HEK293 (cell line): Measurements from ENCODE around the gene TES.

Experiments
- GFI1B ChIP-seq: fragments of 450-650 bp; formaldehyde crosslinking; IDR thresholded peaks from 2 replicates; pipeline ENCODE4 v1.5.1; 2016; ENCODE audit warnings: missing biosample characterization, missing genetic modification characterization
- GLIS2 ChIP-seq: fragments of 450-650 bp; formaldehyde crosslinking; IDR thresholded peaks from 2 replicates; pipeline ENCODE4 v1.5.1; 2016; ENCODE audit warnings: missing biosample characterization, missing genetic modification characterization
- HOXA7 ChIP-seq: sonication (generic); formaldehyde crosslinking; IDR thresholded peaks from 2 replicates; pipeline ENCODE4 v1.8.1; 2022; ENCODE audit warnings: missing genetic modification reagents, borderline replicate concordance
- IKZF3 ChIP-seq: fragments of 450-650 bp; IDR thresholded peaks from 2 replicates; pipeline ENCODE4 v1.5.0; 2018; ENCODE audit warnings: missing biosample characterization, mild to moderate bottlenecking, missing genetic modification characterization, moderate library complexity
- PRDM10 ChIP-seq: fragments of 450-650 bp; formaldehyde crosslinking; IDR thresholded peaks from 2 replicates; pipeline ENCODE4 v1.5.1; 2016; ENCODE audit warnings: missing biosample characterization, missing genetic modification characterization
- PRDM6 ChIP-seq: fragments of 450-650 bp; formaldehyde crosslinking; IDR thresholded peaks from 2 replicates; pipeline ENCODE4 v1.5.1; 2017; ENCODE audit warnings: missing biosample characterization, missing genetic modification characterization
- ZEB2 ChIP-seq: fragments of 450-650 bp; formaldehyde crosslinking; IDR thresholded peaks from 2 replicates; pipeline ENCODE4 v1.5.1; 2016; ENCODE audit warnings: missing biosample characterization, missing genetic modification characterization
- ZNF138 ChIP-seq: fragments of 450-650 bp; formaldehyde crosslinking; IDR thresholded peaks from 2 replicates; pipeline ENCODE4 v1.5.1; 2016; ENCODE audit warnings: missing biosample characterization, missing genetic modification characterization, borderline replicate concordance
- ZNF157 ChIP-seq: fragments of 450-650 bp; formaldehyde crosslinking; IDR thresholded peaks from 2 replicates; pipeline ENCODE4 v1.5.1; 2016; ENCODE audit warnings: missing biosample characterization, missing genetic modification characterization
- ZNF16 ChIP-seq: fragments of 450-650 bp; formaldehyde crosslinking; IDR thresholded peaks from 2 replicates; pipeline ENCODE4 v1.5.1; 2016; ENCODE audit warnings: low read depth, missing biosample characterization, missing genetic modification characterization
- ZNF169 ChIP-seq: fragments of 450-650 bp; formaldehyde crosslinking; IDR thresholded peaks from 2 replicates; pipeline ENCODE4 v1.5.1; 2016; ENCODE audit warnings: missing biosample characterization, missing genetic modification characterization
- ZNF2 ChIP-seq: fragments of 450-650 bp; formaldehyde crosslinking; IDR thresholded peaks from 2 replicates; pipeline ENCODE4 v1.5.1; 2016; ENCODE audit warnings: missing biosample characterization, missing genetic modification characterization
- ZNF274 ChIP-seq, 2 experiments: fragments of 200-500 bp in 1 of 2; fragments of 450-650 bp in 1 of 2; sonication (Bioruptor generic) in 1 of 2; formaldehyde crosslinking in 1 of 2; IDR thresholded peaks; 2 replicates each; pipeline versions ENCODE4 v1.5.1 to v1.6.1; 2014 to 2016; ENCODE audit warnings: borderline replicate concordance in 1 of 2, inconsistent platforms in 1 of 2, low read length in 1 of 2, missing biosample characterization in 1 of 2, missing genetic modification characterization in 1 of 2
- ZNF394 ChIP-seq: fragments of 450-650 bp; formaldehyde crosslinking; IDR thresholded peaks from 2 replicates; pipeline ENCODE4 v1.5.1; 2016; ENCODE audit warnings: missing biosample characterization, missing genetic modification characterization, mild to moderate bottlenecking, moderate library complexity, borderline replicate concordance
- ZNF404 ChIP-seq: fragments of 450-650 bp; formaldehyde crosslinking; IDR thresholded peaks from 2 replicates; pipeline ENCODE4 v1.5.1; 2017; ENCODE audit warnings: missing biosample characterization, missing genetic modification characterization
- ZNF433 ChIP-seq: fragments of 450-650 bp; formaldehyde crosslinking; IDR thresholded peaks from 2 replicates; pipeline ENCODE4 v1.5.1; 2016; ENCODE audit warnings: missing biosample characterization, missing genetic modification characterization, low read depth
- ZNF473 ChIP-seq: fragments of 450-650 bp; formaldehyde crosslinking; IDR thresholded peaks from 2 replicates; pipeline ENCODE4 v1.5.1; 2017; ENCODE audit warnings: missing biosample characterization, missing genetic modification characterization
- ZNF530 ChIP-seq: fragments of 450-650 bp; formaldehyde crosslinking; IDR thresholded peaks from 2 replicates; pipeline ENCODE4 v1.5.1; 2016; ENCODE audit warnings: low read depth, missing biosample characterization, missing genetic modification characterization
- ZNF544 ChIP-seq: fragments of 450-650 bp; formaldehyde crosslinking; IDR thresholded peaks from 2 replicates; pipeline ENCODE4 v1.5.0; 2017; ENCODE audit warnings: missing biosample characterization, missing genetic modification characterization
- ZNF639 ChIP-seq: fragments of 450-650 bp; formaldehyde crosslinking; IDR thresholded peaks from 2 replicates; pipeline ENCODE4 v1.5.1; 2016; ENCODE audit warnings: missing biosample characterization, missing genetic modification characterization
- ZNF645 ChIP-seq: fragments of 450-650 bp; formaldehyde crosslinking; IDR thresholded peaks from 2 replicates; pipeline ENCODE4; 2016; ENCODE audit warnings: missing biosample characterization, missing genetic modification characterization
- ZNF654 ChIP-seq: fragments of 450-650 bp; formaldehyde crosslinking; IDR thresholded peaks from 2 replicates; pipeline ENCODE4 v1.5.1; 2016; ENCODE audit warnings: low read depth, missing biosample characterization, missing genetic modification characterization
- ZNF658 ChIP-seq: fragments of 450-650 bp; formaldehyde crosslinking; IDR thresholded peaks from 2 replicates; pipeline ENCODE4; 2016; ENCODE audit warnings: missing biosample characterization, missing genetic modification characterization
- ZNF707 ChIP-seq: fragments of 450-650 bp; formaldehyde crosslinking; IDR thresholded peaks from 2 replicates; pipeline ENCODE4 v1.5.1; 2016; ENCODE audit warnings: missing biosample characterization, missing genetic modification characterization
- ZNF768 ChIP-seq: fragments of 450-650 bp; formaldehyde crosslinking; IDR thresholded peaks from 2 replicates; pipeline ENCODE4 v1.5.1; 2018; ENCODE audit warnings: missing biosample characterization, mild to moderate bottlenecking, missing genetic modification characterization
- ZNF791 ChIP-seq: fragments of 450-650 bp; formaldehyde crosslinking; IDR thresholded peaks from 2 replicates; pipeline ENCODE4 v1.5.1; 2016; ENCODE audit warnings: missing biosample characterization, missing genetic modification characterization
- ZSCAN16 ChIP-seq: fragments of 450-650 bp; formaldehyde crosslinking; IDR thresholded peaks from 2 replicates; pipeline ENCODE4 v1.5.1; 2016; ENCODE audit warnings: missing biosample characterization, missing genetic modification characterization
- ZSCAN18 ChIP-seq: fragments of 450-650 bp; formaldehyde crosslinking; IDR thresholded peaks from 2 replicates; pipeline ENCODE4 v1.5.1; 2016; ENCODE audit warnings: missing biosample characterization, missing genetic modification characterization
- ZSCAN5A ChIP-seq: fragments of 450-650 bp; formaldehyde crosslinking; IDR thresholded peaks from 2 replicates; pipeline ENCODE4 v1.5.1; 2016; ENCODE audit warnings: missing biosample characterization, missing genetic modification characterization
- ZXDB ChIP-seq: fragments of 450-650 bp; formaldehyde crosslinking; IDR thresholded peaks from 2 replicates; pipeline ENCODE4 v1.5.1; 2016; ENCODE audit warnings: missing biosample characterization, missing genetic modification characterization

TES gene

GRCh38 chr7:116218051-116218645, 7.8 kb downstream of the TES start (continued):
- TF ChIP-seq ZNF791 (tag by site-specific recombination) (no peak), ZNF639 (tag by site-specific recombination) (peak; percentile 99), PRDM10 (tag by site-specific recombination) (peak; percentile 76; the same call in 1 of the 2 replicates), ZNF274 (IDR thresholded peaks at IDR 0.05; ENCODE audit: low read length) (no peak), ZNF274 (tag by site-specific recombination; IDR thresholded peaks at IDR 0.05; ENCODE audit: borderline replicate concordance) (no peak), GLIS2 (tag by site-specific recombination) (0 out of 2 replicates have a peak, but pooled peaks have one; percentile 26), ZNF658 (tag by site-specific recombination) (no peak), ZNF433 (tag by site-specific recombination) (no peak), ZNF138 (tag by site-specific recombination) (no peak), ZNF157 (no peak), ZSCAN18 (tag by site-specific recombination) (no peak), ZNF645 (tag by site-specific recombination) (peak; percentile 87; the same call in 1 of the 2 replicates), ZSCAN5A (no peak; the same call in 1 of the 2 replicates), GFI1B (peak; percentile 99), ZSCAN16 (tag by site-specific recombination) (peak; percentile 43; the same call in 1 of the 2 replicates), HOXA7 (CRISPR knock-in tag) (no peak), ZEB2 (tag by site-specific recombination) (peak; percentile 100), ZNF169 (tag by site-specific recombination) (no peak), ZNF707 (no peak), ZNF530 (no peak), IKZF3 (peak; percentile 100), ZNF394 (tag by site-specific recombination) (peak; percentile 88), PRDM6 (tag by site-specific recombination) (peak; percentile 100), ZNF544 (tag by site-specific recombination) (no peak), ZNF16 (tag by site-specific recombination) (no peak), ZNF404 (tag by site-specific recombination) (0 out of 2 replicates have a peak, but pooled peaks have one; percentile 13), ZXDB (tag by site-specific recombination) (peak; percentile 99), ZNF2 (peak; percentile 90), ZNF473 (tag by site-specific recombination) (no peak), ZNF768 (tag by site-specific recombination) (no peak), ZNF654 (peak; percentile 13; the same call in 1 of the 2 replicates)
